Activated naive CD8-positive, alpha-beta T cell treated with anti-CD3 and anti-CD28 coated beads, Interleukin-2, amount 50 U/mL, for 16 hours (primary cell): ENCODE data around the gene MMP2.

Experiments used
- DNase-seq: peaks from one replicate; pipeline ENCODE4 v3.0.0-alpha.2; 2020; ENCODE audit warnings: low read depth, low spot score

MMP2 gene

DNA sequence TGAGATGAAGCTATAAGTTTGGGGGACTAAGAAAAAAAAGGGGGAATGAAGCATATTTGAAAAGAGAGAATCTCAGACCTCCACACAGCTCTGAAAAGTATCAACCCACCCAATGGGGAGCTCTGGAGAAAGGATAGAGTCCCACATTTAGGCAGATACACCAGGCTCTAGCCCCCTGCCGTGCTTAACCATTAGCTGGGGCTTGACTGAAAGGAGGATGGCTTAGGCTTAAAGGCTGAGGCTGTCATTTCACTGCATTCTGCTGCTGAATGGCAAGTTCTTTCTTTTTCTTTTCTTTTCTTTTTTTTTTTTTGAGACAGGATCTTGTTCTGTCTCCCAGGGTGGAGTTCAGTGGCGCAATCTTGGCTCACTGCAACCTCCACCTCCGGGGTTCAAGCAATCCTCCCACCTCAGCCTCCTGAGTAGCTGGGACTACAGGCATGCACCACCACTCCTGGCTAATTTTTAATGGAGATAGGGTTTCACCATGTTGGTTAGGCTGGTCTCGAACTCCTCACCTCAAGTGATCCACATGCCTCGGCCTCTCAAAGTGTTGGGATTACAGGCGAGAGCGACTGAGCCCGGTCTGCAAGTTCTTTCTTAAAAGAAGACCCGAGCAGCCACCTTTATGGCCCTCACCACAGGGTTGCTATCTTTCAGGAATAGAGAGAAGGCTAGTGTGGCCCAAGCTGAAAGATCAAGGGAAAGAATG is 9.0 kb upstream of the MMP2 start:
- no peak for DNase-seq

DNA sequence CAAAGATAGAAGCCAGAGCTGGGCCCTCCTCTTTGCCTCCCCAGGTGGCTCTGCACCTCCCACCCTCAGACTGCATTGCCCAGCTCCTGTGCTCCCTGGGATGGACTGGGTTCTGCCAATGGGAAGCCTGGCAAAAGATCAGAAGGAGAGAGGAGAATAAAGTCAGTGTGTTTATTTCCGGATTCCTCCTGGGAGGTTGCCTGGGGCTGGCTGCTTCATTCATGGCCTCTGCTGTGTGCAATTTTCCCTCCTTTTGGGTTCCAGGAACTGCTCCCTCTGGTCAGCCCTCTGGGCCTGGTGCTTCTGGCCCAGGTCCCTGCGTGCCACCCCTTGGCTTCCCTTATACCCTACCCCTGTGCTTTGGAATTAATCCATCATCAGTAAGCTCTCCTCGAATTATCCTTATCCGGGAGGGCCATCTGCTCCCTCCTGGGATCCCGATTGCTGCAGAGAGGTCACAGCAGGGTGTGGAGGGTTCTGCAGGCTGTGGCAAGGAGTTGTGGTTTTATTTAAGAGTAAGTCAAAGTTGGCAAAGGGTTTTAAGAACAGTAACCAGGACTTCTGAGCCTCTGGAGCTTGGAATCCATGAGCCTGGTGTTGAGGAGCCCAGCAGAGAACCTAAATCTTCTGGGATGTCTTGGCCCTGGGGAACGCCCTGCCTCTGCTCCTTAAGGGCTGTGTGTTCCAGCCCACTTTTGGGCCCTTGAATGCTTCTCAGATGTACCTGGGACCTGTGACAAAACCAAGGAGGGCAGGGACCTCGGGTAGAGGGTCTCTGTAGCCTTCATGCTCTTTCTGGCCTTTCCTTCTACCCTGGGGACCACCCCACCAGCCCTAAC is 8.2 kb upstream of the MMP2 start:
- no peak for DNase-seq

DNA sequence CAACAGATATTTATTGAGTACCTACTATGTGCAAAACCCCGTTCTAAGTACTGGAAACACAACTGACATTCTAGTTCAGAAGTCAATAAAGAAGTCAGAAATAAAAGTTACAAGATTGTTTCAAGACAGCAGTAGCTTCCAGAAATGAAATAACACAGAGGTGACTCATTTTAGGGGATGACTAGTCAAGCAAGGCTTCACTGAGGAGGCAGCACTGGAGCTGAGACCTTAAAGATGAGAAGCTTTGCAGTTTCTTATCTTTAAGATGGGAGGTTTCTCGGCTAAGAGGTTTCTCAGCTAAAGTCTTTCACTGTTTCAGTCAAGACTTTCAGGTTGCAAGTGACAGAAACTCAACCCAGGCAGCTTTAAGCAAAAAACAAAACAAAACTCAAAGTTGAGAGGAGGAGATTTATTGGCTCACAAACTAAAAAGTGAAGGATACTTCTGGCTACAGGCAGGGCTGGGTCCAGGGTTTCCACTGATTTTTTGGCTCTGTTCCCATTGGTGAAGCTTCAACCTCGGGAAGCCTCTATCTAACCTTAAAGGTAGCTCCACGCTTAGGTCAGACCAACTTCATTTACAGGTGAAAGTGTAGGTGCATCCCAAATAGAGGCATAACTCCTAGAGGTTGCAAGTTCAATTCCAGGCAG is 7.4 kb upstream of the MMP2 start:
- no peak for DNase-seq

DNA sequence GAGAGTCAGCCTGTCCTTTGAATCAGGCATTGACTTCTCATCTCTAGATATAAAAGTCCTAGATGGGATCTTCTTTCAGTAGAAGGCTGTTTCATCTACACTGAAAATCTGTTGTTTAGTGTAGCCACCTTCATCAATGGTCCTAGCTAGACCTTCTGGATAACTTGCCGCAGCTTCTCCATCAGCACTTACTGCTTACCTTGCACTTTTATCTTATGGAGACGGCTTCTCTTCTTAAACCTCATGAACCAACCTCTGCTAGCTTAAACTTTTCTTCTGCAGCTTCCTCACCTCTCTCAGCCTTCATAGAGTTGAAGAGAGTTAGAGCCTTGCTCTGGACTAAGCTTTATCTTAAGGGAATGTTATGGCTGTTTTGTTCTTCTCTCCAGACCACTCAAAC is 5.4 kb upstream of the MMP2 start:
- no peak for DNase-seq

DNA sequence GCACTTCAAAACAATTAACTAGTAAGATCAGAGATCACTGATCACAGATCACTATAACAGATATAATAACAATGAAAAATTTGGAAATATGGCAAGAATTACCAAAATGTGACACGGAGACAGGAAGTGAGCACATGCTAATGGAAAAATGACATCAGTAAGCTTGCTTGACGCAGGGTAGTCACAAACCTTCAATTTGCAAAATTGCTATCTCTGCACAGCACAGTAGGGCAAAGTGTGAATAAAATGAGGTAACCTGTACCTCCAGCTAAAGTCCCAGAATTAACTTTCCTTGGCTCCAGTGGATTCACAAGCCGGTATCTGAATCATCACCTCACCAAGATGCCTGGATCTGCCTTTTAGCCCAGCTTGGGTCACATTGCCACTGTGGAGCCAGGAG is 4.2 kb upstream of the MMP2 start:
- no peak for DNase-seq

DNA sequence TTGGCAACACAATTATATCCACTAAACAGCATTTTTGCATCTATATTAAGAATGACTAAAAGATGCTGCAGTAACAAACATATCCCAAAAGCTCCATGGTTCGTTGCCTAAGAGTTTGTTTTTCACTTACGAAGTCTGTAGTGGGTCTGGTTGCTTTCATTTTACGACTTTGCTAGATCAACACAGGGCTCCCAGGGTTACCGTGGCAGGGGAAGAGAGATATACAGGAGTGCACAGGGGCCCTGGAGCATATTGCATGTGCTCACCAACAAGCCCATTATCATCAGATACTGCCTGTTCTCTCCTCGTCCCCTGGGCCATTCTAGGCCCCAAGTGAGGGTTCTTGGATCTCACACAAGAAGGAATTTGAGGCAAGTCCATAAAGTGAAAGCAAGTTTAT is 3.1 kb upstream of the MMP2 start:
- DNase-seq, result no peak

DNA sequence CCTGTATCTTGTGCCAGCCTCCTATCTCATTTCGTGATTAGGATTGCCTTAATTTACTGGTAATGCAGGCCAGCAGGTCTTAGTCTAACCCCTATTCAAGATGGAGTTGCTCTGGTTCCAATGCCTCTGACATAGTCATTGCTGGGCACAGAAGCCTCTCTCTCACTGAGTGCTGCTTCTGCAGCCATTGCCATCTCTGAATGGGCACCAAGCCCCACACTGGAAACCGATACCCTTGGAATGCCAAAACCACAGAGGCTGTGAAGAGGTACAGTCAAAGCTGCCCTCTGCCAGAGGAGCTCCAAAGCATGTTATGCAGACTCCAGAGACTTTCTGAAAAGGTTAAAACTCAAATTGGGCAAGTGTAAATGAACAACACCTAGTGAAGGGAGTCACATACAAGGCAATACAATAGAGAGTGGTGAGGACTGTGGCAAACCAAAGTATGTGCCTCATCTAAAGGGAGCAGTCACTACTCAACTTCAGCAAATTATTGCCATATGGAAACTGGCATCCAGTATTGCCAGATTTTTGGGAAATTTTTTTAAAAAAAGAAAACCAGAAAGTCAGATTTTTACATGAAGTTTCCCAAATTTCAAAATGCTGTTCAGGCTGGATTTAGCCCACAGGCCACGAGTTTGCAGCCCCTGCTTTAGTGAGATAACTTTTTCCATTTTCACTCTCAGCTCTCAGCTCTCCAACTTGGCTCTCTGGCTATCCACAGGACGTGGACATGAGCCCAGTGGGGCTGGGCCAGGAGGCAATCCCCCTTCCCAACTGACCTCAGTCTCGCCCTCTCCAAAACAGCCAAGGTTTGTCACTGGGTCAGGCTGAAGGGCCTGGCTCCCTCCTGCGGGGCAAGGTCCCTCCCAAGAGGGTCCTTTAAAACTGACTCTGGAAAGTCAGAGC is 2.1 kb upstream of the MMP2 start:
- DNase-seq, result no peak

DNA sequence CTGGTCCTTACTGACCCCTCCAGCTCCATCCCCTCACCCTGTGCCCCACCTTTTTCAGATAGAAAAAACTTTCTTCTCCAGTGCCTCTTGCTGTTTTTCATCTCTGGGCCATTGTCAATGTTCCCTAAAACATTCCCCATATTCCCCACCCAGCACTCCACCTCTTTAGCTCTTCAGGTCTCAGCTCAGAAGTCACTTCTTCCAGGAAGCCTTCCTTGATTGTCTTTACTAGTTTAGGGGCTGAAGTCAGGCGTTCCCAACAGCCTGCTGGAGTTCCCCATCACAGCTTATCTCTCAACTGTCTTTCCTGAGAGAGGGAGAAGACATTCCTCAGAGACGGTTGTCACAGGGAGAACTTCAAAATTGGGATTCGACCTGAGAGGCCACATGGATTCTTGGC is 1.3 kb upstream of the MMP2 start:
- DNase-seq, result no peak

DNA sequence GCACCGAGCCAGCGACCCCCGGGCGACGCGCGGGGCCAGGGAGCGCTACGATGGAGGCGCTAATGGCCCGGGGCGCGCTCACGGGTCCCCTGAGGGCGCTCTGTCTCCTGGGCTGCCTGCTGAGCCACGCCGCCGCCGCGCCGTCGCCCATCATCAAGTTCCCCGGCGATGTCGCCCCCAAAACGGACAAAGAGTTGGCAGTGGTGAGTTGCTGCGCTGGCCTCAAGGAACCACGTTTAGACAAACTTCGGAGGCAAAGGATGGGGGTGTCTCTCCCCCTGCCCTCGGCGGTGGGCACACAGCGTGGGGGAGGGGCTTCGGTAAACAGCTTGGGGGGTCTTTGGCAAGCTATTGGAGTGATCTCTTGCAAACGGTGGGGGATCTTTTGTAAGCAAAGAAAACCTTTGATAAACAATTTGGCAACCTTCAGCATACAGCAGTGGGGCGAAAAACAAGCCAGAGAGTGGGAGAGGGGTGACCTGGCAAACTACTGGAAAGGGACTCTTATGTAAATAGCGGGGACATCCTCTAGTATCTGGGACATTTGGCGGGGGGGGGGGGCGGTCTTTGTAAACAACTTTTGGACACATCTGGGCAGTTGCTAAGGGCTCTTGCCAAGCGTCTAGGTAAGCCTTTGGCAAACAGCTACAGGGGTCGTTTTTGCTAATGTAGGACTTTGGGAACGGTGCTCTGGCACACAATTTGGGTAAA is 587 bp downstream of the MMP2 start:
- DNase-seq, result no peak

DNA sequence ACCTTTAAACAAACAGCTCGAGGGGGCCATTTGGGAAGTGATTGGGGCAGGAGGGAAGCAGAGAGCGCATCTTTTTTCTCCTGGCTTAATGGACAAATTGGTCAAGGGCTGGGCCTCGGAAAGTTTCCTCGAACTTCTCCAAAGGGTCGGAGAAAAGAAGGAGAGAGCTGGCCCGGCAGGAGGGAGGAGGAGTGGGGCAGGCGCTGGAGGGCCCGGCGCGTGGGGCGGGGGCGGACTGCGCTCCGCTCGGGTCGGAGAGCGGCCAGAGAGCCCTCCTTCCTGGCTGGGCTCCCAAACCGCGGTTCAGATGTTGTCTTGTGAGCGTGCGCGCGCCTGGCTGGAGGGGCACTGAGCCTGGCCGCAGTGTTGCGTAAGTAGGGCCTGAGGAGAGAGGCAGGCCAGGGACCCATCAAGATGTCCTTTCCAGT is 1.2 kb downstream of the MMP2 start:
- DNase-seq, result no peak

DNA sequence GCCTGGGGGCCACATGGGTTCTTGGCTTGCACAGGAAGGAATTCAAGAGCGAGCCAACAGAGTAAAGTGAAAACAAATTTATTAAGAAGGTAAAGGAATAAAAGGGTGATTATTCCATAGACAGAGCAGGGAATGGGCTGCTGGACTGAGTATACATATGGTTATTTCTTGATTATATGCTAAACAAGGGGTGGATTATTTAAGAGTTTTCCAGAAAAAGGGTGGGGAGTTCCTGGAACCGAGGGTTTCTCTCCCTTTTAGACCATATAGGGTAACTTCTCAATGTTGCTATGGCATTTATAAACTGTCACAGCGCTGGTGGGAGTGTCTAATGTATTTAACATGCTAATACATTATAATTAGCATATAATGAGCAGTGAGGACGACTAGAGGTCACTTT is 2.0 kb downstream of the MMP2 start:
- no peak for DNase-seq

DNA sequence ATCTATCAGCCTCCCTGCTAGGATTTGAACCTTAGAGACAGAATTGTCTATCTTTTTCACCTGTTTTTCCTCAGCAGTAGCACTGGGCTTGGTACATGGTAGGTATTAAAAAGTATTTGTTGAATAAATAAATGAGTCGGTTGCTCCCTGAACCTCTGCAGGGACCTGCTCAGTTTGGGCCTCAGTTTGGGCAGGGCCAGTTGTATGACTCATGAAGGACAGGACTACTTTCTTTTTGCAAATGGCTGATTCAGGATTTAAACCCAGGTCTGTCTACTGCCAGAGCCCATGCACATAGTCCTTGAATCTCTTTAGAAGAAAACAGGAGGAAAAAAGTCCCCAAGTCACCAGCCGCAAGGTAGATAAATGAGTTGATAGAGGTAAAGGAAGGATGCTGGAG is 3.1 kb downstream of the MMP2 start:
- DNase-seq, result no peak

DNA sequence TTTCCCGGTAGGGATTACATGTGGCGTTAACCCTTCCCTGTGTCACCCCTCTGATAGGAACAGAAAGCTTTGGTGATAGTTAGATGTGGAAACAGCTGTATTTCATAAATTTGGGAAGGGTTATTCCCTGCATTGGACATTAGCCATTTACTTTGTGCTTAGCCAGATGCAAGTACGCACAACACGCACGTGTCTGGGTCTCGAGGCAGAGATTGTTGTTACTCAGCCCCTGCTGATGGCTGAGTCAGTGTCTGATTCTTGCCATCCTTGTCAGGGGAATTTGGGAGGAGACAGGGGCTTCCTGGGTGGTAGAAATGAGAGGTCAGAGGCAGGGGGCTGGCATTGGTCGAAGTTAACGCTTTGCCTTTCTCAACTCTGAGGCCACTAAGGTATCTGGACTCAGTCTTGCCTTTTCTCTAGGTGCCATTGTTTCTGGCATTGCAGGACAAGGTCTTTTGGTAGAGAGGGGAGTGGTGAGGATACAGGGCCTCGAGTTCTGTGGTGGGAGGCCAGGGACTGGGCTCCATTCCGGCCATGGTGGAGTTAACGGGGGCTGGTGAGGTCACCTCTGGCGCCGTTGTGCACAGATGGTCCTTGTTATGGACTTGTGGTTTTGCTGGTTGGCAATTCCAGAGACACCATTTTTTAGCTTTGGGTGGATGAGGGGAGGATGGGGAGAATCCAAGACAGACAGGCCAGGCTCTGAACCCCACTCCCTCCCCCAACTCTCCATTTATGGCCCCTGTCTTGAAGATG is 8.2 kb downstream of the MMP2 start:
- DNase-seq, result no peak

DNA sequence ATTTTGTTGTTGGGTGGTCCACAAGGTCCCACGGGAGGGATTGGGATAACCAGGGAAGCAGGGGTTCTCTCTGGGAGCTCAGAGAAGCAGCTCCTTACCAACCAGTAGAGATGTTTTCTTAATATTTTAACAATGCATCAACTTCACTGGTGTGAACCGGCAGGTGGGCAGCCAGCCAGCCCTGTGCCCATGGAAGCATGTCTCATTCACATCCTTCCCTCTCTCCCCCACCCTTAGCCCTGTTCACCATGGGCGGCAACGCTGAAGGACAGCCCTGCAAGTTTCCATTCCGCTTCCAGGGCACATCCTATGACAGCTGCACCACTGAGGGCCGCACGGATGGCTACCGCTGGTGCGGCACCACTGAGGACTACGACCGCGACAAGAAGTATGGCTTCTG is 9.3 kb downstream of the MMP2 start:
- no peak for DNase-seq

DNA sequence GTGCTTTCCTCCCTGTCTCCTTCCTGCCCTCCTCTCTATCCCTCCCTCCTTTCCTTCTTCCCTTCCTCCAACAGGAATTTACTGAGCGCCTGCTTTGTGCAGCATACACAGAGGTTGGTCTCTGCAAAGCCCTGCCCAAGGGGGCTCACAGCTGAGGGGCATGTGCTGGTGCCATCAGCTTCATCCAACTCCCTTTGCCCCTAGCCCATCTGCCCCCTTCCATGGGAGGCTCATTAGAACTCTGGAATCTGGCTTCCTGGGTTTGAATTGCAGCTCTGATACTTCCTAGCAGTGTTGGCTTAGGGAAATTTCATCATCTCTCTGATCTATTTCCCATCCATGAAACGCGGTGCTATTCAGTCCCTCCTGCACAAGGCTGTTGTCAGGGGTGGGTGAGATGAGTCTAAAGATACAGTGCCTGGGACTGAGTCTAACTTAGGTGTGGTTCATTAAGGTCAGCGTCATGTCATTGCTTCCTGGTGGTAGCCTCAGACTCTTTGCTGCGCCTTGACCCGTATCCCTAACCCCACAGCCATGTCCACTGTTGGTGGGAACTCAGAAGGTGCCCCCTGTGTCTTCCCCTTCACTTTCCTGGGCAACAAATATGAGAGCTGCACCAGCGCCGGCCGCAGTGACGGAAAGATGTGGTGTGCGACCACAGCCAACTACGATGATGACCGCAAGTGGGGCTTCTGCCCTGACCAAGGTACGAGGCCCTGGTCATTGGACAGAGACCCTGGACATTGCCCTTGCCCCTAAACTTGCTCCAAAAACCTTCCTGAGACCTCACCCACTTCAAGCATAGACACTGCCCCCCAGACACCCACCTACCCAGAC is 10.3 kb downstream of the MMP2 start:
- DNase-seq, result no peak

DNA sequence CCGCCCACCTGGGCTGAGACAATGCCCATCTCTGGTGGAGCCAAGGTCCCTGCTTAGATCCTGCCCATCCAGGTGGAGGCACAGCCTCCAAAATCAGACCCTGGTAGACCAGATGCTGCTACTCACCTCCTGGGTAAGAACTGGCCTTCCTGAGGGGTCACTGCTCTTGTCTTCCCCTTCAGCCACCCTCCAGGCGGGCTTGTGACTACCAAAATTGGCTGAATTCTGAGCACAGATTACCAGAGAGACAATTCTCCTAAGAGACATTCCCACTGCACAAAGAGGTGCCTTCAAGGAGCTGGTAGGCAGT is 10.9 kb downstream of the MMP2 start:
- no peak for DNase-seq

DNA sequence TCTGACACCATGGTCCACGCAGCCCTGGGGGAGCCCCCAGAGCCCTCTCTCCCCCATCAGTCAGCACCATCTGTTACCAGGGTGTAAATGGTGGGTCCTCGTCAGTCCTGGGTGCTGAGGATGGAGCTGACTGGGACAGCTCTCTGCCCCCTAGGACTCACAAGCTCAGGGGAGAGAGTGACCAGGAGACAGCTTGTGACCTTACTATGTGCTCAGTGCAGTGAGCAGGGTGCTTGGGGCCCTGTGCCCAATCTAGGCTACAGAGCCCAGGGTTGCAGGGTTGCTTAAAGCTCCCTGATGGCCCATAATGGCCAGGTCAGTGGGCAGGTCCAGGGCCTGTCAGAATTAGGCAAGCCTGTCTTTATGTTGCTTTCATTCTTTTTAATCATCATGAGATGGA is 11.3 kb downstream of the MMP2 start:
- no peak for DNase-seq

DNA sequence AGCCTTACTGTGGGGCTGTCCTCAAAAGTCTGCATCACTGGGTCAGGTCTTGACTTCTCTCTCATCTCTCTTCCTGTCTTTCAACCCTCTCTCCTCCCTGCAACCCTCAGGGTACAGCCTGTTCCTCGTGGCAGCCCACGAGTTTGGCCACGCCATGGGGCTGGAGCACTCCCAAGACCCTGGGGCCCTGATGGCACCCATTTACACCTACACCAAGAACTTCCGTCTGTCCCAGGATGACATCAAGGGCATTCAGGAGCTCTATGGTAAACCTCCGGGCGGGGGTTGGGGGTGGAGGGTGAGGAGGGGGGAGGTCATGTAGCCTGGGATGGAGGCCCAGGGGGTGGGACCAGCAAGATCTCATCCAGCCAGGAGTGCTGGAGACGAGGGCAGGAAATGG is 12.7 kb downstream of the MMP2 start:
- DNase-seq, result no peak

DNA sequence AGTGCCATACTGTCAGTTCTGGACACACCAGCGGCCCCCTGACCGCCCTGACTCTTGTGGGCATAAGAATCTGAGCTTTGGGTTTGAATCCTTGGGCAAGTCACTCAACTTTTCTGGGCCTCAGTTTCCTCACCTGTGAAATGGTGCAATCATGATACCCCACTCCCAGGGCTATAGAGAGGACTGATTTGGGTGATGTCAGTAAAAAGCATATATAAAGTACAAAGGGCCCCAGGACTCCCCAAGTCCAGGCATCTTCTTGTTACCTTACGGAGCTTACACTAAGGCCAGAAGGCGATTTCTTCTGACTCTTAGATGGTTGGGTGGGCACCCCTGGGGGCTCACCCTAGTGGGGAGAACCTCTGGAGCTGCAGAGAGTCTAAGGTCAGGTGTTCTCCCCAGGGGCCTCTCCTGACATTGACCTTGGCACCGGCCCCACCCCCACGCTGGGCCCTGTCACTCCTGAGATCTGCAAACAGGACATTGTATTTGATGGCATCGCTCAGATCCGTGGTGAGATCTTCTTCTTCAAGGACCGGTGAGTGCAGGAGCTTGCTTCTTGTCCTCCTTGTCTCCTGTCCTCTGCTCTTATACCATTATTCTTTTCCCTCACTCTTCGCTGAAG is 13.9 kb downstream of the MMP2 start:
- no peak for DNase-seq
